ENCODE measurements around the gene PIM2. TPM values are rescaled to one million over a fixed set of nuclear protein-coding genes. Genes with fewer than 3 reads are reported as not detected.

Gene PIM2
- total and polyA plus RNA-seq, 2 of the 4 experiments (the other 2 are of a cell fraction): 7.3 to 9.4 TPM

GRCh38 chrX:48914593-48915493 is 4.0 kb downstream of the PIM2 start (continued):
- TF ChIP-seq MXI1 (IDR thresholded peaks at IDR 0.05; ENCODE audit: borderline replicate concordance, low read depth, low read length) (no peak), POLR2A (IDR thresholded peaks at IDR 0.05; ENCODE audit: low read depth, low read length) (no peak)

- Histone ChIP-seq H3K4me3 (ENCODE audit: insufficient read depth, low read depth, low read length) (no peak overlapping the region), H3K56ac (ENCODE audit: extremely low read depth, insufficient read depth, low read length) (no peak overlapping the region), H2BK15ac (ENCODE audit: low read depth, low read length) (no peak overlapping the region), H2AK5ac (ENCODE audit: low read depth, low read length) (no peak overlapping the region), H3K27ac (ENCODE audit: insufficient read depth, low read length) (no peak overlapping the region), H4K91ac (ENCODE audit: insufficient read depth, low read depth, low read length) (no peak overlapping the region), H3K36me3 (ENCODE audit: control insufficient read depth, insufficient read depth, low read length) (peaks cover 4% of the 10 kb centered on the region; the same call in 1 of the 2 replicates), H2BK120ac (ENCODE audit: low read depth, low read length) (no peak overlapping the region), H3K18ac (ENCODE audit: low read depth, low read length) (no peak overlapping the region), H2AFZ (replicated peaks; ENCODE audit: low read length, poor library complexity) (no peak overlapping the region), H3K27me3 (ENCODE audit: control insufficient read depth, insufficient read depth, low read length) (no peaks in the 10 kb centered on the region), H4K8ac (ENCODE audit: low read depth in 2 of 2, low read length in 2 of 2) (no peak overlapping the region), H3K14ac (replicated peaks; ENCODE audit: low read depth, low read length) (no peak overlapping the region), H2BK20ac (ENCODE audit: low read depth, low read length) (no peak overlapping the region), H3K4ac (ENCODE audit: low read depth, low read length) (no peak overlapping the region), H3K9me3 (ENCODE audit: control insufficient read depth, insufficient read depth, low read length) (no peaks in the 10 kb centered on the region), H4K20me1 (ENCODE audit: insufficient read depth, low read length) (no peaks in the 10 kb centered on the region), H3K4me2 (ENCODE audit: low read depth, low read length) (no peak overlapping the region), H3K9me1 (ENCODE audit: insufficient read depth, low read length) (peaks cover 8% of the 10 kb centered on the region; the same call in 1 of the 2 replicates), H3K4me1 (ENCODE audit: control insufficient read depth, insufficient read depth, low read length) (peaks cover 3% of the 10 kb centered on the region), H3K9ac (ENCODE audit: low read depth, low read length) (no peak overlapping the region), H2AK9ac (replicated peaks; ENCODE audit: low read depth, low read length, poor library complexity) (peak overlapping the region; percentile 28), H4K5ac (ENCODE audit: low read depth, low read length) (no peak overlapping the region), H2BK5ac (ENCODE audit: low read depth, low read length, poor library complexity, severe bottlenecking) (no peak overlapping the region), H3K23ac (ENCODE audit: low read depth, low read length) (no peak overlapping the region), H3K79me1 (ENCODE audit: low read depth in 1 of 2, low read length in 2 of 2) (peaks cover 17 to 39% of the 10 kb centered on the region in 2 experiments)
- in situ Hi-C loops (cut with MboI; ENCODE audit: low sequenced_read_pairs) (no loop called here), intact Hi-C loops (cut with micrococcal nuclease) (no loop called here), dilution Hi-C loops (cut with HindIII; ENCODE audit: low sequenced_read_pairs, unreplicated experiment) (no loop called here)
- CTCF ChIA-PET: no interaction called here
- 60% methylated on average over 1 of the region's 5 CpGs; no CpG with 5 or more reads in 1 of the 2 experiments for WGBS, 2 experiments (ENCODE audit: extremely low coverage in 2 of 2, insufficient read length in 1 of 2)
- no peak for ATAC-seq (ENCODE audit: low read depth)
- BruUV-seq (replicated peaks): no TSS peak
- DNase-seq: no peak
- POLR2A ChIA-PET (ENCODE audit: unreplicated experiment): no interaction called here
- TF ChIP-seq MXI1 (IDR thresholded peaks at IDR 0.05; ENCODE audit: borderline replicate concordance, low read depth, low read length) (no peak), MAFK (IDR thresholded peaks at IDR 0.05; ENCODE audit: low read depth, low read length) (no peak), NFE2L2 (IDR thresholded peaks at IDR 0.05; ENCODE audit: low read depth, low read length) (no peak), POLR2A (IDR thresholded peaks at IDR 0.05; ENCODE audit: low read depth, low read length) (no peak), BHLHE40 (IDR thresholded peaks at IDR 0.05; ENCODE audit: low read depth, low read length) (no peak), CEBPB (IDR thresholded peaks at IDR 0.05; ENCODE audit: low read depth, low read length) (no peak), RCOR1 (IDR thresholded peaks at IDR 0.05; ENCODE audit: insufficient replicate concordance, low read length) (no peak), ELK1 (IDR thresholded peaks at IDR 0.05; ENCODE audit: borderline replicate concordance, low read depth, low read length) (no peak), FOS (IDR thresholded peaks at IDR 0.05; ENCODE audit: low read depth, low read length) (no peak), RAD21 (IDR thresholded peaks at IDR 0.05; ENCODE audit: low read length) (no peak), RFX5 (IDR thresholded peaks at IDR 0.05; ENCODE audit: low read depth, low read length) (no peak)
- TF ChIP-seq, protein P1, sequence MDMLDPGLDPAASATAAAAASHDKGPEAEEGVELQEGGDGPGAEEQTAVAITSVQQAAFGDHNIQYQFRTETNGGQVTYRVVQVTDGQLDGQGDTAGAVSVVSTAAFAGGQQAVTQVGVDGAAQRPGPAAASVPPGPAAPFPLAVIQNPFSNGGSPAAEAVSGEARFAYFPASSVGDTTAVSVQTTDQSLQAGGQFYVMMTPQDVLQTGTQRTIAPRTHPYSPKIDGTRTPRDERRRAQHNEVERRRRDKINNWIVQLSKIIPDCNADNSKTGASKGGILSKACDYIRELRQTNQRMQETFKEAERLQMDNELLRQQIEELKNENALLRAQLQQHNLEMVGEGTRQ (IDR thresholded peaks at IDR 0.05; ENCODE audit: low read depth, low read length): no peak
These were observed 5.0 kb downstream of the PIM2 start for GRCh38 chrX:48913605-48914366.
